B cell (primary cell): Measurements from ENCODE around the gene NPM3. TPM values are rescaled to one million over a fixed set of nuclear protein-coding genes. Genes with fewer than 3 reads are reported as not detected.

ENCODE experiments used
- ATAC-seq: fragments of 200-7000 bp; cut with Tn5 transposase; one replicate; pipeline ENCODE4 v1.10.0; 2021; ENCODE audit warnings: low read depth, mild to moderate bottlenecking, moderate number of reproducible peaks, moderate library complexity
- CTCF ChIA-PET: fragments of 350-600 bp; sonication (Branson Sonifier 250); formaldehyde crosslinking; loops from one replicate; lab custom pipeline; 2021; ENCODE audit warnings: antibody characterized with exemption, inconsistent platforms; lab: Charles Lee
- POLR2A ChIA-PET: fragments of 350-600 bp; sonication (Branson Sonifier 250); formaldehyde crosslinking; loops from one replicate; lab custom pipeline; 2021; ENCODE audit warnings: antibody characterized with exemption; lab: Charles Lee
- DNase-seq: peaks from one replicate; pipeline ENCODE4 v3.0.0; 2013
- H2AFZ ChIP-seq: 2 replicates; pipeline ENCODE4 v1.6.1; 2012; ENCODE audit warnings: mild to moderate bottlenecking, low read depth, low read length; ENCODE audit not compliant: insufficient read depth, poor library complexity, severe bottlenecking
- H3K27ac ChIP-seq, 2 donors: 1 replicate in 1 of 2; 2 replicates in 1 of 2; pipeline ENCODE4 v1.5.1; 2012 to 2013; ENCODE audit warnings: low read length in 2 of 2, mild to moderate bottlenecking in 2 of 2, moderate library complexity in 1 of 2
- H3K27me3 ChIP-seq, 4 experiments: fragments of 200-600 bp in 1 of 4; sonication (generic) in 1 of 4; replicated peaks in 1 of 4; 1 replicate in 2 of 4; 2 replicates in 2 of 4; pipeline versions ENCODE4 v1.6.1 to v1.7.0; 2013 to 2016; ENCODE audit warnings: low read length in 3 of 4, mild to moderate bottlenecking in 2 of 4, mixed read lengths in 1 of 4, moderate library complexity in 1 of 4; ENCODE audit not compliant: insufficient read depth in 4 of 4, control insufficient read depth in 3 of 4; ENCODE audit errors: control extremely low read depth in 1 of 4
- H3K36me3 ChIP-seq, 2 experiments: replicated peaks in 1 of 2; 1 replicate in 1 of 2; 2 replicates in 1 of 2; pipeline versions ENCODE4 v1.6.1 to v1.7.1; 2013; ENCODE audit warnings: low read length in 1 of 2; ENCODE audit not compliant: insufficient read depth in 2 of 2, control insufficient read depth in 1 of 2; ENCODE audit errors: control extremely low read depth in 1 of 2, extremely low read depth in 1 of 2
- H3K4me1 ChIP-seq, 2 donors: fragments of 200-600 bp in 1 of 2; sonication (generic) in 1 of 2; 1 replicate in 1 of 2; 2 replicates in 1 of 2; pipeline versions ENCODE4 v1.5.1 to v1.6.1; 2013 to 2017; ENCODE audit warnings: low read length in 2 of 2; ENCODE audit not compliant: control insufficient read depth in 2 of 2, insufficient read depth in 2 of 2
- H3K4me2 ChIP-seq: replicated peaks from 2 replicates; pipeline ENCODE3; 2012; ENCODE audit warnings: mild to moderate bottlenecking, low read depth, low read length; ENCODE audit not compliant: poor library complexity, severe bottlenecking
- H3K4me3 ChIP-seq, 5 experiments: fragments of 200-600 bp in 1 of 5; sonication (generic) in 1 of 5; 1 replicate in 3 of 5; 2 replicates in 2 of 5; pipeline versions ENCODE4 v1.5.1 to v1.7.0; 2011 to 2016; ENCODE audit warnings: low read length in 4 of 5, mild to moderate bottlenecking in 4 of 5, low read depth in 2 of 5, control low read depth in 1 of 5, moderate library complexity in 1 of 5; ENCODE audit not compliant: insufficient read depth in 1 of 5; ENCODE audit errors: control extremely low read depth in 1 of 5, extremely low read depth in 1 of 5
- H3K79me2 ChIP-seq: fragments of 200-600 bp; sonication (generic); one replicate; pipeline ENCODE4 v1.6.0; 2016; ENCODE audit warnings: low read length; ENCODE audit not compliant: control insufficient read depth, insufficient read depth
- H3K9ac ChIP-seq: fragments of 200-600 bp; sonication (generic); 2 replicates; pipeline ENCODE4 v1.6.1; 2017; ENCODE audit warnings: mild to moderate bottlenecking, low read length, moderate library complexity
- H3K9me3 ChIP-seq, 3 donors: one replicate each; pipeline versions ENCODE4 v1.6.1 to v1.7.1; 2013; ENCODE audit warnings: low read length in 2 of 3; ENCODE audit not compliant: control insufficient read depth in 2 of 3, insufficient read depth in 1 of 3; ENCODE audit errors: control extremely low read depth in 1 of 3
- H4K20me1 ChIP-seq: 2 replicates; pipeline ENCODE4 v1.6.0; 2012; ENCODE audit warnings: mild to moderate bottlenecking, low read length; ENCODE audit not compliant: insufficient read depth, control insufficient read depth, poor library complexity, severe bottlenecking
- H3K27ac Mint-ChIP-seq: one replicate; pipeline ENCODE4 v1.8.0; 2021; ENCODE audit warnings: mixed read lengths
- H3K27me3 Mint-ChIP-seq: one replicate; pipeline ENCODE4 v1.8.0; 2021; ENCODE audit warnings: mixed read lengths
- H3K4me1 Mint-ChIP-seq: one replicate; pipeline ENCODE4 v1.8.0; 2021; ENCODE audit warnings: mixed read lengths
- H3K4me3 Mint-ChIP-seq: one replicate; pipeline ENCODE4 v1.8.0; 2021; ENCODE audit warnings: mixed read lengths
- H3K9me3 Mint-ChIP-seq: one replicate; pipeline ENCODE4 v1.8.0; 2022; ENCODE audit warnings: mixed read lengths; ENCODE audit not compliant: insufficient read depth
- EZH2 ChIP-seq: IDR thresholded peaks from 2 replicates; pipeline ENCODE4 v1.6.1; 2012; ENCODE audit warnings: borderline replicate concordance, low read depth, mild to moderate bottlenecking, moderate library complexity, low read length; ENCODE audit not compliant: insufficient read depth, poor library complexity, severe bottlenecking
- WGBS: methylation state at CpG from one replicate; pipeline ENCODE4 v1.1.5; 2013; ENCODE audit warnings: missing lambda C conversion rate; ENCODE audit not compliant: insufficient coverage; 5-methylcytosine and 5-hydroxymethylcytosine counted together
- intact Hi-C: fragments of 100-400 bp; cut with micrococcal nuclease; formaldehyde crosslinking; loops from one replicate; pipeline ENCODE4 v1.10.0; 2022
- polyA plus RNA-seq: library from polyadenylated mRNA; depleted of rRNA; stranded (reverse); fragments of >200 nt; gene quantifications from 2 replicates; pipeline ENCODE4 v1.2.3, GENCODE V29; 2012
- total RNA-seq, 2 donors: library from RNA; stranded (reverse); fragments of 120-200 nt in 1 of 2; gene quantifications; 1 replicate in 1 of 2; 2 replicates in 1 of 2; pipeline versions ENCODE4 v1.2.3 to v1.2.4, GENCODE V29; 2013 to 2022
- TF ChIP-seq, protein P1 (sequence below): fragments of 200-600 bp; IDR thresholded peaks from one replicate; pipeline ENCODE4 v1.8.0; 2022; ENCODE audit warnings: antibody characterized with exemption, mild to moderate bottlenecking

The NPM3 gene
- total and polyA plus RNA-seq, 2 donors (not counting 1 experiment from before 2014, with no cell fraction given): 7.7 to 13.5 TPM

GRCh38 chr10:101827919-101828600 lies 44.8 kb upstream of the NPM3 start:
- TF ChIP-seq, protein P1, sequence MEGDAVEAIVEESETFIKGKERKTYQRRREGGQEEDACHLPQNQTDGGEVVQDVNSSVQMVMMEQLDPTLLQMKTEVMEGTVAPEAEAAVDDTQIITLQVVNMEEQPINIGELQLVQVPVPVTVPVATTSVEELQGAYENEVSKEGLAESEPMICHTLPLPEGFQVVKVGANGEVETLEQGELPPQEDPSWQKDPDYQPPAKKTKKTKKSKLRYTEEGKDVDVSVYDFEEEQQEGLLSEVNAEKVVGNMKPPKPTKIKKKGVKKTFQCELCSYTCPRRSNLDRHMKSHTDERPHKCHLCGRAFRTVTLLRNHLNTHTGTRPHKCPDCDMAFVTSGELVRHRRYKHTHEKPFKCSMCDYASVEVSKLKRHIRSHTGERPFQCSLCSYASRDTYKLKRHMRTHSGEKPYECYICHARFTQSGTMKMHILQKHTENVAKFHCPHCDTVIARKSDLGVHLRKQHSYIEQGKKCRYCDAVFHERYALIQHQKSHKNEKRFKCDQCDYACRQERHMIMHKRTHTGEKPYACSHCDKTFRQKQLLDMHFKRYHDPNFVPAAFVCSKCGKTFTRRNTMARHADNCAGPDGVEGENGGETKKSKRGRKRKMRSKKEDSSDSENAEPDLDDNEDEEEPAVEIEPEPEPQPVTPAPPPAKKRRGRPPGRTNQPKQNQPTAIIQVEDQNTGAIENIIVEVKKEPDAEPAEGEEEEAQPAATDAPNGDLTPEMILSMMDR: no peak
- no peak for TF ChIP-seq EZH2
- no peaks in the 10 kb centered on the region for H3K27me3 Mint-ChIP-seq
- CTCF ChIA-PET: interaction anchor here (0.7 to 6.4 kb wide), 3 partner anchors 13 to 182 kb away, joined by 3 to 51 read pairs (median 5); partner anchors contain the start of gene KCNIP2
- Histone ChIP-seq H3K4me2 (no peak overlapping the region), H3K4me1 (peaks cover 22 to 41% of the 10 kb centered on the region in 2 donors), H3K36me3 (peaks cover 2 to 14% of the 10 kb centered on the region in 2 experiments), H3K27me3 (no peaks in the 10 kb centered on the region), H3K27ac (no peak overlapping the region), H3K9me3 (no peaks in the 10 kb centered on the region), H2AFZ (no peak overlapping the region), H4K20me1 (peaks cover 21% of the 10 kb centered on the region), H3K4me3 (no peak overlapping the region), H3K79me2 (peaks cover 14% of the 10 kb centered on the region), H3K9ac (no peak overlapping the region)
- H3K4me1 Mint-ChIP-seq: peaks cover 30% of the 10 kb centered on the region
- H3K27ac Mint-ChIP-seq: peak overlapping the region; percentile 41
- H3K4me3 Mint-ChIP-seq: peak overlapping the region; percentile 26
- WGBS: 94% methylated on average over 5 of the region's 10 CpGs
- intact Hi-C loops: no loop called here
- DNase-seq (peak; percentile 24), ATAC-seq (no peak)
- POLR2A ChIA-PET: interaction anchor here (7.1 kb wide), 1 partner anchor 11 kb away, joined by 102 read pairs; the partner anchor contains the start of gene OGA
- no peaks in the 10 kb centered on the region for H3K9me3 Mint-ChIP-seq

DNA sequence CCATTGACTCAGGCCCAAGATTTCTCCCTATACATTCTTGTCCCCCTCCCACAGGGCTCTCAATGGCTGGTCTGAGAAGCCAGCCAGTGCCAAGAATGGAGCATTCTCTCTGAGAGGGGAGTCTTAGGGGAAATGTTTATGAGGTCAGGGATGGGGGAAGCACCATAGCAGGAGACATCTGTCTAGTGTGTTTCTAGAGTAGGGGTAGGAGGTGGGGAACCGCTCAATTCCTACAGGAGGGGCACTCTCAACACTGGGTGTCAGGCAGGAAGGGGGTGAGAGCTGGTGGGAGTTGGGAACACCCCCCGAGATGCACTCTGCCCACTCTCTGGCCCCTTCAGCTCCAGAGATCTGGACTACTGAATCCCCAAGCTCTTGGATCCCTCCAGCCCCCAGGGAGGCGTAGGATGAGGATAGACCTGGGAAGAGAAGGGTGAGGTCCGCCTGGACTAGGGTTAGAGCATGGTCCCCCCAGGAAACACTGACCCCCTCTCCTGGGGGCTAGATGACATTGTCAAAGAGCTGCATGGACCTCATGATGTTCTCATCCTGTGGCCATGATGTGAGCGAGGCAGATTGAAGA lies 43.7 kb upstream of the NPM3 start:
- Histone ChIP-seq H3K4me1 (peaks cover 16 to 29% of the 10 kb centered on the region in 2 donors), H3K79me2 (peaks cover 3% of the 10 kb centered on the region), H3K9me3 (no peaks in the 10 kb centered on the region), H4K20me1 (peaks cover 10% of the 10 kb centered on the region), H3K4me2 (no peak overlapping the region), H2AFZ (no peak overlapping the region), H3K27me3 (no peaks in the 10 kb centered on the region), H3K9ac (no peak overlapping the region), H3K4me3 (no peak overlapping the region), H3K36me3 (peaks cover 2 to 14% of the 10 kb centered on the region in 2 experiments), H3K27ac (no peak overlapping the region)
- peak overlapping the region; percentile 13 for H3K27ac Mint-ChIP-seq
- ChIA-PET CTCF (interaction anchor here (0.5 to 9.6 kb wide), 5 partner anchors 9 to 246 kb away, joined by 3 to 51 read pairs (median 3); partner anchors contain the start of gene KCNIP2), POLR2A (interaction anchor here (7.1 kb wide), 1 partner anchor 10 kb away, joined by 102 read pairs; the partner anchor contains the start of gene OGA)
- ATAC-seq (no peak), DNase-seq (no peak)
- peak overlapping the region; percentile 2 for H3K4me3 Mint-ChIP-seq
- no peaks in the 10 kb centered on the region for H3K9me3 Mint-ChIP-seq
- intact Hi-C loops: no loop called here
- H3K4me1 Mint-ChIP-seq: peaks cover 25% of the 10 kb centered on the region
- TF ChIP-seq, protein P1: no peak
- no peak for TF ChIP-seq EZH2
- no peaks in the 10 kb centered on the region for H3K27me3 Mint-ChIP-seq
- WGBS: 89% methylated on average over 2 of the region's 5 CpGs
